DOHH2 (cell line): ENCODE measurements around the gene HDAC11.

Experiments
- H3F3A ChIP-seq: fragments of 200-600 bp; sonication (generic), shearing (Covaris generic); 2 replicates; pipeline ENCODE4 v1.6.0; 2016; ENCODE audit warnings: antibody characterized with exemption, mild to moderate bottlenecking; ENCODE audit not compliant: control insufficient read depth, insufficient read depth
- H3K27ac ChIP-seq: fragments of 200-600 bp; sonication (generic); 2 replicates; pipeline ENCODE4 v1.5.1; 2014; ENCODE audit warnings: low read depth, mild to moderate bottlenecking, low read length, moderate library complexity
- H3K27me3 ChIP-seq: fragments of 200-600 bp; sonication (generic); 2 replicates; pipeline ENCODE4 v1.6.1; 2014; ENCODE audit warnings: mild to moderate bottlenecking, low read length, mixed read lengths; ENCODE audit not compliant: control insufficient read depth
- H3K36me3 ChIP-seq: fragments of 200-600 bp; sonication (generic); 2 replicates; pipeline ENCODE4 v1.6.1; 2014; ENCODE audit warnings: mild to moderate bottlenecking, low read length, moderate library complexity, mixed read lengths; ENCODE audit not compliant: control insufficient read depth
- H3K4me1 ChIP-seq: fragments of 200-600 bp; sonication (generic); 2 replicates; pipeline ENCODE4 v1.6.1; 2014; ENCODE audit warnings: mild to moderate bottlenecking, low read length, mixed read lengths; ENCODE audit not compliant: control insufficient read depth
- H3K4me2 ChIP-seq: fragments of 200-600 bp; sonication (generic); 2 replicates; pipeline ENCODE4 v1.6.0; 2014; ENCODE audit warnings: mild to moderate bottlenecking, low read length, moderate library complexity
- H3K4me3 ChIP-seq: fragments of 200-600 bp; sonication (generic); 2 replicates; pipeline ENCODE4 v1.5.1; 2014; ENCODE audit warnings: mild to moderate bottlenecking, low read length, mixed read lengths
- H3K79me2 ChIP-seq: fragments of 200-600 bp; sonication (generic); 2 replicates; pipeline ENCODE4 v1.6.1; 2014; ENCODE audit warnings: mild to moderate bottlenecking, low read length, mixed read lengths; ENCODE audit not compliant: control insufficient read depth
- H3K9me2 ChIP-seq: fragments of 200-600 bp; sonication (generic); replicated peaks from 2 replicates; pipeline ENCODE4 v1.6.1; 2014; ENCODE audit warnings: mild to moderate bottlenecking, low read length, mixed read lengths; ENCODE audit not compliant: control insufficient read depth
- H3K9me3 ChIP-seq: fragments of 200-600 bp; sonication (generic); 2 replicates; pipeline ENCODE4 v1.6.1; 2014; ENCODE audit warnings: antibody characterized with exemption, low read length, mixed read lengths; ENCODE audit not compliant: control insufficient read depth, insufficient read depth
- H4K20me1 ChIP-seq: fragments of 200-600 bp; sonication (generic); 2 replicates; pipeline ENCODE4 v1.6.0; 2014; ENCODE audit warnings: low read depth, mild to moderate bottlenecking, antibody characterized with exemption, low read length, moderate library complexity; ENCODE audit not compliant: control insufficient read depth, insufficient read depth
- EZH2phosphoT487 ChIP-seq: fragments of 200-600 bp; sonication (generic); IDR thresholded peaks from 2 replicates; pipeline ENCODE4 v1.6.1; 2017; ENCODE audit warnings: borderline replicate concordance, mild to moderate bottlenecking, antibody characterized with exemption, low read length, moderate library complexity, mixed read lengths
- TF ChIP-seq, protein P1 (sequence below): fragments of 200-600 bp; sonication (generic); IDR thresholded peaks from one replicate; pipeline ENCODE4 v1.5.1; 2014; ENCODE audit warnings: antibody characterized with exemption, mild to moderate bottlenecking, low read depth, low read length; ENCODE audit not compliant: poor library complexity, severe bottlenecking

The HDAC11 gene

DNA sequence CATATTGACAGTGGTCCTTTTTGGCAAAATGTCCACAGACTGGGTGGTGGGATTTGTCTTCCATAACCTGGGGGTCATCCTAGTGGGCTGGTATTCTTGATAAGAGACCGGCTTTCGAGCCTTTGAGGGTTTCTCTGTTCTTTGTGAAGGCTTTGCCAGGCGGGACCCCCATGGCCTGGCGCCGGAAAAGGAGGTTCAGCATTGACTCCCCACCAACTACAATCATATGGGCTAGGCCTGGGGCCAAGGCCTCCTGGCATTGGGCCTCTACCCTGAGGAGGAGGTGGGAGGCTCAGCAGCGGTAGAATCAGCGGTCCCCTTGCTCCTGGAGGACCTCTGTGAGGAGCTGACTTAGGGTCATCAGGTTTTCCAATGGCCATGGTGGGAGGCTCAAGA is 19.8 kb upstream of the HDAC11 start:
- Histone ChIP-seq H3K36me3 (no peaks in the 10 kb centered on the region), H3K79me2 (no peaks in the 10 kb centered on the region), H3F3A (no peaks in the 10 kb centered on the region), H3K4me3 (no peak overlapping the region), H3K27me3 (peaks cover 23% of the 10 kb centered on the region), H3K27ac (no peak overlapping the region), H4K20me1 (no peaks in the 10 kb centered on the region), H3K9me2 (no peaks in the 10 kb centered on the region), H3K4me2 (no peak overlapping the region), H3K4me1 (peaks cover 9% of the 10 kb centered on the region), H3K9me3 (no peaks in the 10 kb centered on the region)
- no peak for TF ChIP-seq EZH2phosphoT487
- TF ChIP-seq, protein P1, sequence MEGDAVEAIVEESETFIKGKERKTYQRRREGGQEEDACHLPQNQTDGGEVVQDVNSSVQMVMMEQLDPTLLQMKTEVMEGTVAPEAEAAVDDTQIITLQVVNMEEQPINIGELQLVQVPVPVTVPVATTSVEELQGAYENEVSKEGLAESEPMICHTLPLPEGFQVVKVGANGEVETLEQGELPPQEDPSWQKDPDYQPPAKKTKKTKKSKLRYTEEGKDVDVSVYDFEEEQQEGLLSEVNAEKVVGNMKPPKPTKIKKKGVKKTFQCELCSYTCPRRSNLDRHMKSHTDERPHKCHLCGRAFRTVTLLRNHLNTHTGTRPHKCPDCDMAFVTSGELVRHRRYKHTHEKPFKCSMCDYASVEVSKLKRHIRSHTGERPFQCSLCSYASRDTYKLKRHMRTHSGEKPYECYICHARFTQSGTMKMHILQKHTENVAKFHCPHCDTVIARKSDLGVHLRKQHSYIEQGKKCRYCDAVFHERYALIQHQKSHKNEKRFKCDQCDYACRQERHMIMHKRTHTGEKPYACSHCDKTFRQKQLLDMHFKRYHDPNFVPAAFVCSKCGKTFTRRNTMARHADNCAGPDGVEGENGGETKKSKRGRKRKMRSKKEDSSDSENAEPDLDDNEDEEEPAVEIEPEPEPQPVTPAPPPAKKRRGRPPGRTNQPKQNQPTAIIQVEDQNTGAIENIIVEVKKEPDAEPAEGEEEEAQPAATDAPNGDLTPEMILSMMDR = no peak

DNA sequence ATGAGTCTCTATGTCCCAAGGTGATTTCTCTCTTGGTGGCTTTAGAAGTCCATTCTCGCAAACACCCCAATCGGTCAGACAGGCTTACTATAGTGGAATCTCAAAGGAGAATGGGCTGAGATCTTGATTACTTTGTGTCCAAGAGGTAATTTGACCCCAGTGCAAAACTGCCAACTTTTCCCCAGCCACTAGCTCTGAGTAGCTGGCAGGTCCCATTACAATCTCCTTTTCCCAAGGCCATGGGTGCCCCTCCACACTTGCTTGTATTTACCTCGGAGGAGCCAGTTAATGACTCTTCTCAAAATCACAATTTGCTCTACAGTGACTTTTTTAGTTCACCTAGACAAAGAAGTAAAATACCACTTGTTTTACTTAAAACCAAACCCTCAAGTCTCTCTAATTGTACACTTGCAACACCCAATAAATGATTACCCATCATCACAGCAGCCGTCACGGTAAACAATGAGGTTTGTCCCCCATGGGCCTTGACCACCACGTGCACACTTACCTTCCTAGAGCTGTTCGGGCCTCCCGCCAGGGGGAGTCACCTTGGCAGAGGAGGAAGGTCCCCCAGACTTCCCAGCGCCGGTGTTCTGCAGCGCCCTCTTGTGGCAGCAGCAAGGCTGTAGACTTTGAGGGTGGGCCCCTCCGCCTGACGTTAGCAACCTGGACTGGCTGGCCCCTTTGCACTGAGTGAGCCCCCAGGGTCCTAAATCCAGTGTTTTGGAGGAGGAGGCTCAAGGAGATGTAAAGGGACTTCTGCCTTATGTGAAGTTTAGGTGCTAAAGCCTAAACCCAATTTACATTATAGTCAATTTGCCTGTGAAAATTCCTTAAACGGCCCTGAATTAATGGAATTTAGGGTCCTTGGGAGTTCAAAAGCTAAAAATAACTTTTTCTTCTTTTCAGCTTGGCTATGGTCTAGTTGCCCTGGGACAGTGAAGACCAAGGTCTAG is 18.7 kb upstream of the HDAC11 start:
- TF ChIP-seq, protein P1 = peak; percentile 100
- no peak for TF ChIP-seq EZH2phosphoT487
- Histone ChIP-seq H3K9me3 (no peaks in the 10 kb centered on the region), H3K4me3 (no peak overlapping the region), H3K27me3 (peaks cover 26% of the 10 kb centered on the region), H3K36me3 (no peaks in the 10 kb centered on the region), H3F3A (no peaks in the 10 kb centered on the region), H3K4me2 (0 out of 2 replicates have a peak overlapping the region, but pooled peaks have one; percentile 19), H3K9me2 (no peaks in the 10 kb centered on the region), H3K79me2 (no peaks in the 10 kb centered on the region), H4K20me1 (no peaks in the 10 kb centered on the region), H3K27ac (no peak overlapping the region), H3K4me1 (peaks cover 9% of the 10 kb centered on the region)

DNA sequence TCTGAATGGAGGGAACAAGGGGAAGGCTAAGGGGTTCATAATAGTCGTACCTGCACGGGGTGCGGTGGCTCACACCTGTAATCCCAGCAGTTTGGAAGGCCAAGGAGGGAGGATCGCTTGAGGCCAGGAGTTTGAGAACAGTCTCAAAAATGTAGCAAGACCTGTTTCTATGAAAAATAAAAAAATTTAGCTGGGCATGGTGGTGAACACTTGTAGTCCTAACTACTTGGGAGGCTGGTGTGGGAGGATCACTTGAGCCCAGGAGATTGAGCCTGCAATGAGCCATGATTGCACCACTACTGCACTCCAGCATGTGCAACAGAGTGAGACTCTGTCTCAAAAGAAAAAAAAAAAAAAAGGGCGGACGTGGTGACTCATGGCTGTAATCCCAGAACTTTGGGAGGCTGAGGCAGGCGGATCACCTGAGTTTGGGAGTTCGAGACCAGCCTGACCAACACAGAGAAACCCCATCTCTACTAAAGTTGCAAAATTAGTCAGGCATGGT is 17.9 kb upstream of the HDAC11 start:
- H3K36me3 ChIP-seq = no peaks in the 10 kb centered on the region
- no peaks in the 10 kb centered on the region for H3F3A ChIP-seq
- TF ChIP-seq, protein P1 = no peak
- no peak for TF ChIP-seq EZH2phosphoT487
- peaks cover 9% of the 10 kb centered on the region for H3K4me1 ChIP-seq
- H3K9me2 ChIP-seq = no peaks in the 10 kb centered on the region
- no peaks in the 10 kb centered on the region for H4K20me1 ChIP-seq
- H3K27ac ChIP-seq = no peak overlapping the region
- H3K9me3 ChIP-seq = no peaks in the 10 kb centered on the region
- H3K4me2 ChIP-seq = no peak overlapping the region
- H3K27me3 ChIP-seq = peaks cover 32% of the 10 kb centered on the region
- H3K4me3 ChIP-seq = no peak overlapping the region
- H3K79me2 ChIP-seq = no peaks in the 10 kb centered on the region
